ENCODE data around the gene SRPRB.

- TF ChIP-seq POLR2A (IDR thresholded peaks at IDR 0.05) (no peak), CTCF (IDR thresholded peaks at IDR 0.05) (no peak), POLR2AphosphoS5 (IDR thresholded peaks at IDR 0.05) (no peak)
Observed at GRCh38 chr3:133782454-133782853, 23.2 kb upstream of the SRPRB start.
